HFF-Myc (cell line): Measurements from ENCODE around the gene GLOD4.

ENCODE experiments used
- DNase-seq: peaks from one replicate; pipeline ENCODE4 v3.0.0-alpha.2; 2011; ENCODE audit warnings: low read depth; ENCODE audit errors: extremely low read depth
- H3K4me3 ChIP-seq: replicated peaks from 2 replicates; pipeline ENCODE4 v1.5.1; 2011; ENCODE audit warnings: low read depth, mild to moderate bottlenecking, control low read depth, low read length
- TF ChIP-seq, protein P1 (sequence below): IDR thresholded peaks from 2 replicates; pipeline ENCODE4 v1.5.1; 2012; ENCODE audit warnings: mild to moderate bottlenecking, low read depth, low read length, control low read depth; ENCODE audit errors: missing control alignments

Gene GLOD4

DNA sequence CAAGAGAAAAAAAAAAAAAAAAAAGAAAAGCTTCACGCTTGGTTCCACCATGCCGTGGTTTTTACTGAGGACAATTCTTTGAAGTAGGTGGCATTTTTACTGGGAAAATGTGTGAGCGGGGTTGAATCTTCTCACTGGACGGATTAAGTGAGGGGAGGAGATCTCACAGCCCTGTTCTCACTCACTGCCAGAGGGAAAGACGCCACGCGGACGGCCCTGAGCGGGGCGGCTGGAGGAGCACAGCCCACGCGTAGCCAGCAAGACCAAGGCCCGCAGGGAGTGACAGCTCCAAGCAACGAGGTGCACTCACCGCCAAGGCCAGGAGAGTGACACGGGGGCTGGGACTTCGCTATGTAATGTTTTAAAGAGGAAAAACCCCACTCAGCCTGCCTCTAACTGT, 43.1 kb upstream of the GLOD4 start:
- TF ChIP-seq, protein P1, sequence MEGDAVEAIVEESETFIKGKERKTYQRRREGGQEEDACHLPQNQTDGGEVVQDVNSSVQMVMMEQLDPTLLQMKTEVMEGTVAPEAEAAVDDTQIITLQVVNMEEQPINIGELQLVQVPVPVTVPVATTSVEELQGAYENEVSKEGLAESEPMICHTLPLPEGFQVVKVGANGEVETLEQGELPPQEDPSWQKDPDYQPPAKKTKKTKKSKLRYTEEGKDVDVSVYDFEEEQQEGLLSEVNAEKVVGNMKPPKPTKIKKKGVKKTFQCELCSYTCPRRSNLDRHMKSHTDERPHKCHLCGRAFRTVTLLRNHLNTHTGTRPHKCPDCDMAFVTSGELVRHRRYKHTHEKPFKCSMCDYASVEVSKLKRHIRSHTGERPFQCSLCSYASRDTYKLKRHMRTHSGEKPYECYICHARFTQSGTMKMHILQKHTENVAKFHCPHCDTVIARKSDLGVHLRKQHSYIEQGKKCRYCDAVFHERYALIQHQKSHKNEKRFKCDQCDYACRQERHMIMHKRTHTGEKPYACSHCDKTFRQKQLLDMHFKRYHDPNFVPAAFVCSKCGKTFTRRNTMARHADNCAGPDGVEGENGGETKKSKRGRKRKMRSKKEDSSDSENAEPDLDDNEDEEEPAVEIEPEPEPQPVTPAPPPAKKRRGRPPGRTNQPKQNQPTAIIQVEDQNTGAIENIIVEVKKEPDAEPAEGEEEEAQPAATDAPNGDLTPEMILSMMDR = no peak
- DNase-seq = no peak
- no peak overlapping the region for H3K4me3 ChIP-seq

DNA sequence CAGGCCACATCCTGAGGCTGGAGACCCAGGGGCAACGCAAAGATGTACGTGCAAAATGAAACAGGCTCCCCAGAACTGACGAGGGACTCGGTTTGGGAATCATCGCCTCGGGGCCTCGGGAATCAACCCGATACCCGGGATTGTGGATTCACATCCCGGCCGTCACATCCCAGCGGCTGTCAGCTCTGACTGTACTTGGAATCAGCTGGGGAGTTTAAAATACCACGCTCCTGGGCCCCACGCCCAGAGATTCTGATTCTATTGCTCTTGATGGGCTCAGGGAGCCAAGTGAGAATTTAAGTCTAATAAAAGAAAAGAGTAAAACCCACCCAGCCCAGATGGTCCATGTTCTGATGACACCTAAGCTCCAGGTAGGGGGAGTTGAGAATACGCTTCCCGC, 42.3 kb upstream of the GLOD4 start:
- TF ChIP-seq, protein P1 = no peak
- no peak overlapping the region for H3K4me3 ChIP-seq

DNA sequence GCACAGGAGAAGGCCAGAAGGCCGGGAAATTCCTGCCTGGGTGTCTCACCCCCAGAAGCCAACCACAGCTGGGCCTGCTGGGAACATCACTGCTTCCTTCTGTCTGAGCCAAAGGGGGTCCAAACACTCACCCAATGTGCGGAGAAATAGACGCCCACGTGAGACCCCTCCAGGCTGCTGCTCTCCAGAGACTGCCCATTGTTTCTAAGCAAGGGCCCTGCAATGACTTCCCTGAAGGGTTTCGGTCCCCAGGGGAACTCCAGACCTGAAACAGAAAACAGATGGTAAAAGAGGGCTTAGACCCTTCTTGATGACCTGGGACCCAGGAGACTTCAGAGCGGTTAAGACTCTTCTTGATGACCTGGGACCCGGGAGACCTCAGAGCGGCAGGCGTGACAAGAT, 41.4 kb upstream of the GLOD4 start:
- no peak for DNase-seq
- TF ChIP-seq, protein P1 = no peak
- H3K4me3 ChIP-seq = no peak overlapping the region

More for the DNA sequence above, 42.3 kb upstream of the GLOD4 start:
- no peak for DNase-seq

DNA sequence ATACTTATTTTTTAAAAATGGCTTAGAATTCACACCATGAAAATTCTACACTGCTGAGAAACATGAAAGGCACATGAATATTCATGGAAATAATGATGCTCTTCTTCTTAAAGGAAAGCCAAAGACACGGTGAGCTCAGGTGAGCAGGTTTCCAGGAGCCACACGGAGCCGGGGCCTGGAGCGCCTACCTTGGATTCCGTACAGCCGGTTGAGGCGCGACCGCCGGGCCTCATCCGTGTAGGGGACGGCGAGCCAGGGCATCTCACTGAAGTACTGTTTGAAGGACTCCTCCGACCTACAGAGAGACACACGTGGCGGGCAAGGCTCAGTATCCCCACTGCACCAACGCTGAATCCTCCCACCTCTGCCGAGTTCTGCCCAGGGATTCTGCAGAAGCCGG, 37.2 kb upstream of the GLOD4 start:
- no peak for DNase-seq
- H3K4me3 ChIP-seq = no peak overlapping the region
- TF ChIP-seq, protein P1 = no peak

DNA sequence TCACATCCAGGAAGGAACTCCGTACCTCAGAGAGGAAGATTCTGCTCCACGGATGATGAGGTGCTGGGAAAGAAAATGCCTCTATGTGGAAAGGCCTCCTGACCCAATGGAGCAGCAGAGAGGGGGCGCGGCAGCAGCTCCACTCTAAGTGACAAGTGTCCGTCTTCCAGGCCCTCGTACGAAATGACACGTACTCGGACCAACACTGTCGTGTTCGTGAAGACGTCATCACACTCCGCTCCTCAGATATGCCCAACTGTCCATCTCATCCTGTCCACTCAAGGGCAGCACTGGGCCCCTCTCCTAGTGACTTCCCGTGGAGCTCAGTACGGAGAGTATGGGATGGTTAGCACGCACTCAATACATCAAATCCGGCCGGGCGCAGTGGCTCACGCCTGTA, 32.3 kb upstream of the GLOD4 start:
- DNase-seq = no peak
- H3K4me3 ChIP-seq = no peak overlapping the region
- TF ChIP-seq, protein P1 = no peak

DNA sequence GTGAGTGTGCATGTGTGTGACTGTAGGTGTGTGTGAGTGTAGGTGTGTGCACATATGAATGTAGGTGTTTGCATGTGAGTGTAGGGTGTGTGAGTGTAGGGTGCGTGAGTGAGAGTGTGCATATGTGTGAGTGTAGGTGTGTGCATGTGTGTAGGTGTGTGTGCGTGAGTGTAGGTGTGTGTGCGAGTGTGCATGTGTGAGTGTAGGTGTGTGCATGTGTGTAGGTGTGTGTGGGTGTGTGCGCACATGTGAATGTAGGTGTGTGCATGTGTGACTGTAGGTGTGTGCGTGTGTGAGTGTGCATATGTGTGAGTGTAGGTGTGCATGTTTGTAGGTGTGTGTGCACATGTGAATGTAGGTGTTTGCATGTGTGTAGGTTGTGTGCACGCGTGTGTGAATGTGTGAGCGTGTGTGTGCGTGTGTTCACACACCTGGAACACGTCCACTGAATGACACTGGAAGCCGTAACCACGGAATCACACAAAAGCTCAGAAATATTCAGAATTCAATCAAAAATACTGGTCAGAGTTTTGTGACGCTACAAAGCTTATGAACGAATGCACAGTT, 30.6 kb upstream of the GLOD4 start:
- TF ChIP-seq, protein P1 = no peak
- no peak overlapping the region for H3K4me3 ChIP-seq
- DNase-seq = no peak
